PFSK-1 (cell line): ENCODE measurements around the gene TBC1D32.

Source experiments
- FOXP2 ChIP-seq: optimal IDR thresholded peaks from 2 replicates; pipeline ENCODE3; 2011; ENCODE audit warnings: borderline replicate concordance, control low read depth, inconsistent platforms; ENCODE audit not compliant: insufficient read depth; ENCODE audit errors: extremely low read length, extremely low read depth
- POLR2AphosphoS5 ChIP-seq: IDR thresholded peaks from 2 replicates; pipeline ENCODE4 v1.6.1; 2012; ENCODE audit warnings: low read depth, mild to moderate bottlenecking, control low read depth, low read length, moderate library complexity
- REST ChIP-seq, 2 experiments: IDR thresholded peaks; 2 replicates each; pipeline versions ENCODE4 v1.6.1 to v1.8.0; 2011 to 2012; ENCODE audit warnings: low read depth in 2 of 2, low read length in 2 of 2, control low read depth in 1 of 2, inconsistent platforms in 1 of 2, mild to moderate bottlenecking in 1 of 2, moderate library complexity in 1 of 2; ENCODE audit not compliant: insufficient read depth in 1 of 2
- SIN3A ChIP-seq: IDR thresholded peaks from 2 replicates; pipeline ENCODE4 v1.6.1; 2012; ENCODE audit warnings: mild to moderate bottlenecking, low read length, moderate library complexity, borderline replicate concordance; ENCODE audit not compliant: insufficient read depth
- TAF1 ChIP-seq: IDR thresholded peaks from 2 replicates; pipeline ENCODE4 v1.6.1; 2012; ENCODE audit warnings: low read length, control low read depth, borderline replicate concordance; ENCODE audit not compliant: insufficient read depth

Gene TBC1D32

GRCh38 chr6:121347484-121347883 lies 13.2 kb upstream of the TBC1D32 start:
- TF ChIP-seq POLR2AphosphoS5 (no peak), REST (IDR thresholded peaks at IDR 0.05; ENCODE audit: insufficient read depth in 1 of 2, low read depth in 2 of 2, low read length in 2 of 2) (no peak), SIN3A (no peak), FOXP2 (no peak)

GRCh38 chr6:121344539-121344938 lies 10.3 kb upstream of the TBC1D32 start:
- no peak for TF ChIP-seq FOXP2
- TF ChIP-seq POLR2AphosphoS5: no peak
- no peak for TF ChIP-seq REST (IDR thresholded peaks at IDR 0.05; ENCODE audit: insufficient read depth in 1 of 2, low read depth in 2 of 2, low read length in 2 of 2)
- TF ChIP-seq SIN3A: no peak
- no peak for TF ChIP-seq TAF1

- TF ChIP-seq POLR2AphosphoS5: no peak
- TF ChIP-seq REST (IDR thresholded peaks at IDR 0.05; ENCODE audit: insufficient read depth in 1 of 2, low read depth in 2 of 2, low read length in 2 of 2): no peak
- TF ChIP-seq FOXP2: no peak
- no peak for TF ChIP-seq TAF1
- TF ChIP-seq SIN3A: no peak
Observed at GRCh38 chr6:121339639-121340226, 5.5 kb upstream of the TBC1D32 start.

- TF ChIP-seq FOXP2 (no peak), REST (IDR thresholded peaks at IDR 0.05; ENCODE audit: insufficient read depth in 1 of 2, low read depth in 2 of 2, low read length in 2 of 2) (no peak), POLR2AphosphoS5 (no peak), SIN3A (no peak), TAF1 (no peak)
Observed at GRCh38 chr6:121338956-121339355, 4.7 kb upstream of the TBC1D32 start.

- no peak for TF ChIP-seq TAF1
- TF ChIP-seq REST (IDR thresholded peaks at IDR 0.05; ENCODE audit: insufficient read depth in 1 of 2, low read depth in 2 of 2, low read length in 2 of 2): no peak
- TF ChIP-seq SIN3A: no peak
- TF ChIP-seq FOXP2: no peak
- no peak for TF ChIP-seq POLR2AphosphoS5
Observed at GRCh38 chr6:121338366-121338765, 4.1 kb upstream of the TBC1D32 start.
